PFSK-1 (cell line): ENCODE results near the gene GDF10.

Experiments
- POLR2AphosphoS5 ChIP-seq: IDR thresholded peaks from 2 replicates; pipeline ENCODE4 v1.6.1; 2012; ENCODE audit warnings: low read depth, mild to moderate bottlenecking, control low read depth, low read length, moderate library complexity
- TF ChIP-seq, protein P1 (sequence below), 2 experiments: IDR thresholded peaks; 2 replicates each; pipeline versions ENCODE4 v1.6.1 to v1.8.0; 2011 to 2012; ENCODE audit warnings: low read depth in 2 of 2, low read length in 2 of 2, control low read depth in 1 of 2, inconsistent platforms in 1 of 2, mild to moderate bottlenecking in 1 of 2, moderate library complexity in 1 of 2; ENCODE audit not compliant: insufficient read depth in 1 of 2

DNA sequence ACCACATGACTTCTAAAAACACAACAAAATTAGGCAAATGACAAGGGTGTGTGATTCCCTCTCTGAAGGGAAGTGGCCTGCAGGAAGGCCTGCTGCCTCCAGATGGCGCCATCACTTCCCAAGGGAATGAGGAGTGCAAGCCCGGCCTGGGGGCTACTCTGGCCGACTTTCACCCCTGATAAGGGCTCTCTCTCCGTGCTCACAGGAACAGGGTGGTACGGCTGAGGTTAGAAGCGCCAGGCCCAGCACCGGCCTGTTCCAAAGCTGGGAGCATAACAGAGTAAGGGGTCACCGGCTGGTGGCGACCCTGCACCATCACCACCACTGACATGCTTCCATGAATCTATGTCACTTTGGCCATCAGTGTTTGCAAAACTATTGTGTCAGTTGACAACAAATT is 61.3 kb downstream of the GDF10 start:
- no peak for TF ChIP-seq POLR2AphosphoS5
- TF ChIP-seq, protein P1, sequence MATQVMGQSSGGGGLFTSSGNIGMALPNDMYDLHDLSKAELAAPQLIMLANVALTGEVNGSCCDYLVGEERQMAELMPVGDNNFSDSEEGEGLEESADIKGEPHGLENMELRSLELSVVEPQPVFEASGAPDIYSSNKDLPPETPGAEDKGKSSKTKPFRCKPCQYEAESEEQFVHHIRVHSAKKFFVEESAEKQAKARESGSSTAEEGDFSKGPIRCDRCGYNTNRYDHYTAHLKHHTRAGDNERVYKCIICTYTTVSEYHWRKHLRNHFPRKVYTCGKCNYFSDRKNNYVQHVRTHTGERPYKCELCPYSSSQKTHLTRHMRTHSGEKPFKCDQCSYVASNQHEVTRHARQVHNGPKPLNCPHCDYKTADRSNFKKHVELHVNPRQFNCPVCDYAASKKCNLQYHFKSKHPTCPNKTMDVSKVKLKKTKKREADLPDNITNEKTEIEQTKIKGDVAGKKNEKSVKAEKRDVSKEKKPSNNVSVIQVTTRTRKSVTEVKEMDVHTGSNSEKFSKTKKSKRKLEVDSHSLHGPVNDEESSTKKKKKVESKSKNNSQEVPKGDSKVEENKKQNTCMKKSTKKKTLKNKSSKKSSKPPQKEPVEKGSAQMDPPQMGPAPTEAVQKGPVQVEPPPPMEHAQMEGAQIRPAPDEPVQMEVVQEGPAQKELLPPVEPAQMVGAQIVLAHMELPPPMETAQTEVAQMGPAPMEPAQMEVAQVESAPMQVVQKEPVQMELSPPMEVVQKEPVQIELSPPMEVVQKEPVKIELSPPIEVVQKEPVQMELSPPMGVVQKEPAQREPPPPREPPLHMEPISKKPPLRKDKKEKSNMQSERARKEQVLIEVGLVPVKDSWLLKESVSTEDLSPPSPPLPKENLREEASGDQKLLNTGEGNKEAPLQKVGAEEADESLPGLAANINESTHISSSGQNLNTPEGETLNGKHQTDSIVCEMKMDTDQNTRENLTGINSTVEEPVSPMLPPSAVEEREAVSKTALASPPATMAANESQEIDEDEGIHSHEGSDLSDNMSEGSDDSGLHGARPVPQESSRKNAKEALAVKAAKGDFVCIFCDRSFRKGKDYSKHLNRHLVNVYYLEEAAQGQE (IDR thresholded peaks at IDR 0.05; ENCODE audit: insufficient read depth in 1 of 2, low read depth in 2 of 2, low read length in 2 of 2): no peak
